HEK293 (cell line): Measurements from ENCODE around the gene OR10Z1.

Experiments used
- CTCF ChIA-PET: fragments of 350-600 bp; formaldehyde crosslinking; extraction: SDS; loops from one replicate; lab custom pipeline; 2021; ENCODE audit warnings: antibody characterized with exemption; lab: Yijun Ruan, JAX
- POLR2A ChIA-PET: fragments of 300-600 bp; formaldehyde crosslinking; extraction: SDS; loops from one replicate; lab custom pipeline; 2020; ENCODE audit warnings: antibody characterized with exemption, inconsistent platforms; lab: Yijun Ruan, JAX
- H3K27ac ChIP-seq: fragments of 200-500 bp; sonication (Bioruptor generic); 2 replicates; pipeline ENCODE4 v1.5.1; 2014; ENCODE audit warnings: low read depth, low read length, control low read depth, inconsistent platforms; ENCODE audit errors: extremely low read depth
- H3K36me3 ChIP-seq, 2 experiments: fragments of 200-500 bp in 1 of 2; sonication (Bioruptor generic) in 1 of 2; 1 replicate in 1 of 2; 2 replicates in 1 of 2; pipeline ENCODE4 v1.5.1; 2014 to 2017; ENCODE audit warnings: inconsistent platforms in 2 of 2, low read length in 2 of 2; ENCODE audit not compliant: control insufficient read depth in 2 of 2, insufficient read depth in 1 of 2
- H3K4me1 ChIP-seq: fragments of 200-500 bp; sonication (Bioruptor generic); 2 replicates; pipeline ENCODE4 v1.5.1; 2014; ENCODE audit warnings: mild to moderate bottlenecking, low read length, inconsistent platforms; ENCODE audit not compliant: control insufficient read depth, insufficient read depth
- H3K4me3 ChIP-seq: 2 replicates; pipeline ENCODE4 v1.5.1; 2011; ENCODE audit warnings: low read depth, mild to moderate bottlenecking, control low read depth, low read length, moderate library complexity
- H3K9me3 ChIP-seq: fragments of 200-500 bp; sonication (Bioruptor generic); 2 replicates; pipeline ENCODE4 v1.5.1; 2014; ENCODE audit warnings: low read depth, low read length, inconsistent platforms; ENCODE audit not compliant: control insufficient read depth, insufficient read depth
- BCL11B ChIP-seq: fragments of 450-650 bp; formaldehyde crosslinking; IDR thresholded peaks from 2 replicates; pipeline ENCODE4 v1.5.1; 2016; ENCODE audit warnings: low read depth, missing biosample characterization, missing genetic modification characterization
- EGR2 ChIP-seq: fragments of 450-650 bp; formaldehyde crosslinking; IDR thresholded peaks from 2 replicates; pipeline ENCODE4 v1.5.1; 2016; ENCODE audit warnings: low read depth, missing biosample characterization, missing genetic modification characterization
- KLF1 ChIP-seq: fragments of 450-650 bp; formaldehyde crosslinking; IDR thresholded peaks from 2 replicates; pipeline ENCODE4 v1.5.1; 2016; ENCODE audit warnings: missing biosample characterization, missing genetic modification characterization
- KLF9 ChIP-seq: fragments of 450-650 bp; formaldehyde crosslinking; IDR thresholded peaks from 2 replicates; pipeline ENCODE4 v1.5.1; 2016; ENCODE audit warnings: missing biosample characterization, missing genetic modification characterization, low read depth
- PRDM4 ChIP-seq: fragments of 450-650 bp; formaldehyde crosslinking; IDR thresholded peaks from 2 replicates; pipeline ENCODE4 v1.5.1; 2017; ENCODE audit warnings: missing biosample characterization, missing genetic modification characterization
- REST ChIP-seq: fragments of 450-650 bp; formaldehyde crosslinking; IDR thresholded peaks from 2 replicates; pipeline ENCODE4 v1.5.1; 2016; ENCODE audit warnings: missing biosample characterization, missing genetic modification characterization
- YY1 ChIP-seq: fragments of 450-650 bp; formaldehyde crosslinking; IDR thresholded peaks from 2 replicates; pipeline ENCODE4 v1.5.1; 2018; ENCODE audit warnings: missing biosample characterization, missing genetic modification characterization
- ZBTB44 ChIP-seq: fragments of 450-650 bp; IDR thresholded peaks from 2 replicates; pipeline ENCODE4 v1.5.1; 2018; ENCODE audit warnings: missing biosample characterization, mild to moderate bottlenecking, missing genetic modification characterization
- ZBTB8A ChIP-seq: fragments of 450-650 bp; formaldehyde crosslinking; IDR thresholded peaks from 2 replicates; pipeline ENCODE4 v1.5.1; 2016; ENCODE audit warnings: missing biosample characterization, missing genetic modification characterization
- ZFHX2 ChIP-seq: fragments of 450-650 bp; formaldehyde crosslinking; conservative IDR thresholded peaks from 2 replicates; pipeline ENCODE4 v1.5.1; 2016; ENCODE audit warnings: missing biosample characterization, missing genetic modification characterization
- ZIC2 ChIP-seq: fragments of 450-650 bp; formaldehyde crosslinking; IDR thresholded peaks from 2 replicates; pipeline ENCODE4 v1.5.1; 2016; ENCODE audit warnings: missing biosample characterization, missing genetic modification characterization
- ZNF132 ChIP-seq: fragments of 450-650 bp; formaldehyde crosslinking; IDR thresholded peaks from 2 replicates; pipeline ENCODE4 v1.5.1; 2017; ENCODE audit warnings: missing biosample characterization, missing genetic modification characterization, borderline replicate concordance
- ZNF148 ChIP-seq: fragments of 450-650 bp; formaldehyde crosslinking; IDR thresholded peaks from 2 replicates; pipeline ENCODE4 v1.5.0; 2017; ENCODE audit warnings: missing biosample characterization, missing genetic modification characterization, borderline replicate concordance
- ZNF18 ChIP-seq: fragments of 450-650 bp; formaldehyde crosslinking; IDR thresholded peaks from 2 replicates; pipeline ENCODE4 v1.5.1; 2016; ENCODE audit warnings: missing biosample characterization, missing genetic modification characterization
- ZNF354C ChIP-seq: fragments of 450-650 bp; formaldehyde crosslinking; IDR thresholded peaks from 2 replicates; pipeline ENCODE4 v1.5.1; 2016; ENCODE audit warnings: missing biosample characterization, missing genetic modification characterization, low read depth, borderline replicate concordance
- ZNF416 ChIP-seq: fragments of 450-650 bp; formaldehyde crosslinking; IDR thresholded peaks from 2 replicates; pipeline ENCODE4 v1.5.1; 2016; ENCODE audit warnings: missing biosample characterization, missing genetic modification characterization
- ZNF488 ChIP-seq: fragments of 450-650 bp; formaldehyde crosslinking; IDR thresholded peaks from 2 replicates; pipeline ENCODE4 v1.5.1; 2016; ENCODE audit warnings: missing biosample characterization, missing genetic modification characterization
- ZNF549 ChIP-seq: fragments of 450-650 bp; IDR thresholded peaks from 2 replicates; pipeline ENCODE4 v1.5.1; 2018; ENCODE audit warnings: missing biosample characterization, missing genetic modification characterization, mild to moderate bottlenecking, inconsistent platforms, moderate library complexity
- ZNF558 ChIP-seq: fragments of 450-650 bp; formaldehyde crosslinking; IDR thresholded peaks from 2 replicates; pipeline ENCODE4 v1.5.1; 2016; ENCODE audit warnings: missing biosample characterization, missing genetic modification characterization
- ZNF571 ChIP-seq: fragments of 450-650 bp; formaldehyde crosslinking; IDR thresholded peaks from 2 replicates; pipeline ENCODE4 v1.5.0; 2017; ENCODE audit warnings: missing biosample characterization, missing genetic modification characterization
- ZNF629 ChIP-seq: fragments of 450-650 bp; formaldehyde crosslinking; IDR thresholded peaks from 2 replicates; pipeline ENCODE4 v1.5.1; 2017; ENCODE audit warnings: missing biosample characterization, missing genetic modification characterization
- ZNF701 ChIP-seq: fragments of 450-650 bp; formaldehyde crosslinking; IDR thresholded peaks from 2 replicates; pipeline ENCODE4 v1.5.1; 2016; ENCODE audit warnings: missing biosample characterization, missing genetic modification characterization
- ZNF747 ChIP-seq: fragments of 450-650 bp; formaldehyde crosslinking; IDR thresholded peaks from 2 replicates; pipeline ENCODE4 v1.5.1; 2016; ENCODE audit warnings: missing biosample characterization, missing genetic modification characterization

OR10Z1 gene

GRCh38 chr1:158559696-158560095, 45.4 kb upstream of the OR10Z1 start:
- ChIA-PET POLR2A (no interaction called here), CTCF (interaction anchor here (0.5 kb wide), 1 partner anchor 76 kb away, joined by 3 read pairs; no protein-coding TSS in a partner anchor)
- H3K27ac ChIP-seq: no peak overlapping the region
- TF ChIP-seq ZNF132 (tag by site-specific recombination) (no peak), KLF1 (tag by site-specific recombination) (no peak), PRDM4 (tag by site-specific recombination) (no peak), ZNF747 (tag by site-specific recombination) (no peak), ZNF549 (tag by site-specific recombination) (no peak), ZNF488 (tag by site-specific recombination) (no peak), ZNF701 (tag by site-specific recombination) (no peak), ZIC2 (tag by site-specific recombination) (no peak)
- H3K9me3 ChIP-seq: no peaks in the 10 kb centered on the region
- H3K36me3 ChIP-seq: no peaks in the 10 kb centered on the region
- H3K4me3 ChIP-seq: no peak overlapping the region
- H3K4me1 ChIP-seq: no peaks in the 10 kb centered on the region

- H3K27ac ChIP-seq: no peak overlapping the region
- TF ChIP-seq EGR2 (tag by site-specific recombination) (no peak), REST (tag by site-specific recombination) (no peak), ZNF148 (tag by site-specific recombination) (no peak), ZNF354C (no peak), YY1 (tag by site-specific recombination) (no peak), KLF9 (no peak), ZNF558 (tag by site-specific recombination) (no peak), ZBTB8A (tag by site-specific recombination) (no peak), ZNF416 (no peak), ZNF629 (tag by site-specific recombination) (no peak), ZFHX2 (tag by site-specific recombination) (no peak), KLF1 (tag by site-specific recombination) (no peak), BCL11B (tag by site-specific recombination) (no peak), ZBTB44 (tag by site-specific recombination) (no peak), ZNF18 (tag by site-specific recombination) (no peak), ZNF571 (tag by site-specific recombination) (no peak)
- ChIA-PET POLR2A (no interaction called here), CTCF (no interaction called here)
- no peaks in the 10 kb centered on the region for H3K9me3 ChIP-seq
- H3K4me3 ChIP-seq: no peak overlapping the region
- no peaks in the 10 kb centered on the region for H3K36me3 ChIP-seq
- H3K4me1 ChIP-seq: no peaks in the 10 kb centered on the region
Measured at GRCh38 chr1:158563853-158564252, 41.2 kb upstream of the OR10Z1 start.
